SKM-1 (cell line): ENCODE data around the gene CATSPER3.

ENCODE experiments used
- DNase-seq: peaks from one replicate; lab custom pipeline; 2025; ENCODE audit not compliant: unreplicated experiment; lab: John Stamatoyannopoulos, UW

Gene CATSPER3

GRCh38 chr5:134967607-134968006, at the start of gene CATSPER3:
CATSPER3 (plus strand) TSS chr5:134967907; CDS start chr5:134967992, 85 bp downstream.
- DNase-seq: no peak

- no peak for DNase-seq
Observed at GRCh38 chr5:134918861-134919260, 48.8 kb upstream of the CATSPER3 start.

DNA sequence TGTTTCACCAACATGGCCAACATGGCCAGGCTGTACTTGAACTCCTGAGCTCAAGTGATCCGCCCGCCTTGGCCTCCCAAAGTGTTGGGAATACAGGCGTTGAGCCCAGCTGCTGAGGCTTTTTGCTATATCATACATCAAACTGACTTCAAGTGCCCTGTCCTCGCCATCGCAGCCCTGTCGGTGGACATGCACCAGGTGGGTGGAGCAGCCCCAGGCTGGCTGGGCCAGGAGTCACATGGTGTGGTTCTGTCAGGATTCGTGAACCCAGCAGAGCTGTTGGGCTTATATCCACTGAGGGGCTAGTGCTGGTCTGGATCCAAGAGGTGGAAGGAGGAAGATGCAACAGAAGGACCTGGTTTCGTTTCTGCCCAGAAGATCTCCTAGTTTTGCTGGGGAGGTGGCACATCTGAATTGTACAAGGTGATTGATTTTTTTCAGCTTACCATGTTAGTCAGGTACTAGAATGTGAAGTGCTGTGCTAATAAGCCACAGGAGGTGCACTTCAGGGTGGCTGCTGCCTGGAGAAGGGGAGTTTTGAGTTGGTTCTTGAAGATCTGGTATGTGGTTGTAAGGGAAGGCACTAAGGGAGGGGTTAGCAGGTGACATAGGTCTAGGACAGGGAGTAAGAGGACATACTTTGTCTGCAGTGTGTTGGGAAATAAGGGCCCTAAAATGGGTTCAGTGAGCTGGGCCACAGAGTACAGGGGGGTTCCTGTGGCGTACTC, 46.7 kb upstream of the CATSPER3 start:
- DNase-seq: no peak

GRCh38 chr5:134932508-134932907, 35.2 kb upstream of the CATSPER3 start:
- no peak for DNase-seq

GRCh38 chr5:134934202-134934601, 33.5 kb upstream of the CATSPER3 start:
- DNase-seq: no peak

GRCh38 chr5:134935711-134936602, 31.8 kb upstream of the CATSPER3 start:
- DNase-seq: no peak

GRCh38 chr5:134937526-134937925, 30.2 kb upstream of the CATSPER3 start:
- DNase-seq: no peak

GRCh38 chr5:134938030-134938429, 29.7 kb upstream of the CATSPER3 start:
- no peak for DNase-seq

GRCh38 chr5:134939500-134939899, 28.2 kb upstream of the CATSPER3 start:
- DNase-seq: no peak

DNA sequence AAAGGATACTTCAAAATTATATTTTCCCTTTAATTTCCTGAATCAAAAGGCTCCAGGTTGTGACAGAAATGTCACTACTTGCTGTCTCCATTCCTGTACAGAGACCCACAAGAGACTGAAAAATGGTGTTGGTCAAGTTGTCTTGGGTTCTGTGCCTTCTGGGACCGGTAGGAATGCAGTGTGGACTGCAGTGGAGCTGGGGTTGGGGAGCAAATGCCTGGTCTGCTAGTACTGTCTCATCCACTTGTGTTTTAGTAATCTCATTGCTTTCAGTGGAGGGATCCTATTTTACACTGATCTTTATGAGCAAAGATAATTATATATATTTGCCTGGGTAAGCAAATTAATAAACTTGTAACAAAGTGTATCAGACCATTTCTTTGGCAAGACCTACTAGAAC, 24.2 kb upstream of the CATSPER3 start:
- no peak for DNase-seq

- no peak for DNase-seq
Observed at GRCh38 chr5:134944630-134945029, 23.1 kb upstream of the CATSPER3 start.

- no peak for DNase-seq
Observed at GRCh38 chr5:134945041-134945440, 22.7 kb upstream of the CATSPER3 start.

GRCh38 chr5:134948911-134949310, 18.8 kb upstream of the CATSPER3 start:
- DNase-seq: no peak

DNA sequence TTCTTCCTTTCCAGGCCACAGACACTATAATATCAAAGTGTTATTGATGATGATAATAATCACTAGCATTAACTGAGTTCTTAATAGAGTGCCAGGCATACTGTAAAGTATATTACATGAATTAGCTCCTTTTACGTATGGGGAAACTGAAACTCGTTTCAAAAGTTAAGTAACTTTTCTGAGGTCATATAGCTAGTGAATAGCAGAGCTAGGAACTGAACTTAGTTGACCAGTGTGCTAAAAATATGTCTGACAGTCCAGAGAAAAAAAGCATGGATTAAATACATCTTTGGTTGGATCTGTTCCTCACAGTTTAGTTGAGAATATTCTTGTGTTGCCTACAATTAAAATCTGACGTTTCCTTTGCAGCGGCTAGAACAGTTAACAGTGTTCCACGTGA, 18.4 kb upstream of the CATSPER3 start:
- no peak for DNase-seq

- no peak for DNase-seq
Observed at GRCh38 chr5:134957920-134958608, 9.6 kb upstream of the CATSPER3 start.

GRCh38 chr5:134958755-134959154, 9.0 kb upstream of the CATSPER3 start:
- no peak for DNase-seq

GRCh38 chr5:134963098-134963497, 4.6 kb upstream of the CATSPER3 start:
- no peak for DNase-seq

GRCh38 chr5:134964359-134965270, 3.1 kb upstream of the CATSPER3 start:
- DNase-seq: no peak

- no peak for DNase-seq
Observed at GRCh38 chr5:134965271-134965825, 2.4 kb upstream of the CATSPER3 start.

GRCh38 chr5:134968055-134968454, 348 bp downstream of the CATSPER3 start:
- no peak for DNase-seq
